A673 (cell line): ENCODE results near the gene ERFL. TPM values are rescaled to one million over a fixed set of nuclear protein-coding genes. Genes with fewer than 3 reads are reported as not detected.

Experiments used
- BruUV-seq: library from RNA; stranded (reverse); fragments of 400-500 nt; replicated peaks from 2 replicates; lab custom pipeline; 2021; lab: Mats Ljungman, UMichigan
- CTCF ChIA-PET: fragments of 300-600 bp; sonication (Branson Sonifier 250); formaldehyde crosslinking; loops from one replicate; lab custom pipeline; 2022; ENCODE audit warnings: antibody characterized with exemption; lab: Charles Lee
- POLR2A ChIA-PET: fragments of 300-600 bp; sonication (Branson Sonifier 250); formaldehyde crosslinking; loops from one replicate; lab custom pipeline; 2022; ENCODE audit warnings: antibody characterized with exemption; ENCODE audit not compliant: low non-redundant PET; lab: Charles Lee
- DNase-seq: peaks from one replicate; pipeline ENCODE4 v3.0.0-alpha.2; 2015; ENCODE audit warnings: low spot score
- H3K27ac ChIP-seq: fragments of 200-600 bp; sonication (generic); 2 replicates; pipeline ENCODE4 v1.5.1; 2016; ENCODE audit warnings: mixed run types, low read depth, mild to moderate bottlenecking, mixed read lengths, antibody characterized with exemption, low read length; ENCODE audit not compliant: poor library complexity, severe bottlenecking
- H3K27me3 ChIP-seq: fragments of 200-600 bp; sonication (generic); replicated peaks from 2 replicates; pipeline ENCODE4 v1.6.1; 2017; ENCODE audit warnings: mixed run types, low read depth, mild to moderate bottlenecking, mixed read lengths, antibody characterized with exemption, low read length; ENCODE audit not compliant: insufficient read depth, poor library complexity
- H3K36me3 ChIP-seq: fragments of 200-600 bp; sonication (generic); 2 replicates; pipeline ENCODE4 v1.6.1; 2016; ENCODE audit warnings: mixed run types, mild to moderate bottlenecking, mixed read lengths, antibody characterized with exemption, low read length; ENCODE audit not compliant: insufficient read depth, poor library complexity, severe bottlenecking
- H3K4me1 ChIP-seq: fragments of 200-600 bp; sonication (generic); 2 replicates; pipeline ENCODE4 v1.6.1; 2017; ENCODE audit warnings: mixed run types, mild to moderate bottlenecking, mixed read lengths, antibody characterized with exemption, low read length; ENCODE audit not compliant: insufficient read depth, poor library complexity, severe bottlenecking
- H3K4me3 ChIP-seq: fragments of 200-600 bp; sonication (generic); 2 replicates; pipeline ENCODE4 v1.5.1; 2016; ENCODE audit warnings: low read depth, mixed run types, mild to moderate bottlenecking, mixed read lengths, low read length; ENCODE audit not compliant: poor library complexity, severe bottlenecking
- H3K9me3 ChIP-seq: fragments of 200-600 bp; sonication (generic); 2 replicates; pipeline ENCODE4 v1.6.1; 2016; ENCODE audit warnings: mixed run types, low read depth, mild to moderate bottlenecking, mixed read lengths, antibody characterized with exemption, low read length; ENCODE audit not compliant: poor library complexity, severe bottlenecking
- CTCF ChIP-seq: fragments of 300-800, 200-600 bp; sonication (generic); conservative IDR thresholded peaks from 2 replicates; pipeline ENCODE4 v1.5.1; 2017; ENCODE audit warnings: low read depth, mild to moderate bottlenecking, antibody characterized with exemption, low read length, moderate library complexity, mixed read lengths
- EZH2 ChIP-seq: fragments of 200-600 bp; sonication (generic); IDR thresholded peaks from 2 replicates; pipeline ENCODE4 v1.6.1; 2017; ENCODE audit warnings: borderline replicate concordance, low read depth, mild to moderate bottlenecking, mixed read lengths, antibody characterized with exemption, low read length; ENCODE audit not compliant: poor library complexity, severe bottlenecking
- intact Hi-C: fragments of 100-400 bp; cut with micrococcal nuclease; formaldehyde crosslinking; loops from one replicate; pipeline ENCODE4 v1.10.0; 2022; ENCODE audit not compliant: unreplicated experiment
- total RNA-seq: library from RNA; stranded (reverse); gene quantifications from 2 replicates; pipeline ENCODE4 v1.2.3, GENCODE V29; 2021

Gene ERFL
- total RNA-seq, 1 experiment from 2014 or later: 0.95 TPM

- BruUV-seq: no TSS peak
- H3K9me3 ChIP-seq: no peaks in the 10 kb centered on the region
- intact Hi-C loops: loop anchor here (1.0 to 5.0 kb wide), 2 partner anchors 16 to 53 kb away; partner anchors contain the start of gene ARHGEF1
- no peaks in the 10 kb centered on the region for H3K27me3 ChIP-seq
- H3K27ac ChIP-seq: no peak overlapping the region
- no peak overlapping the region for H3K4me3 ChIP-seq
- ChIA-PET POLR2A (no interaction called here), CTCF (no interaction called here)
- peaks cover 66% of the 10 kb centered on the region for H3K4me1 ChIP-seq
- DNase-seq: peak; percentile 79
- TF ChIP-seq CTCF: peak; percentile 96
- no peak for TF ChIP-seq EZH2
- H3K36me3 ChIP-seq: no peaks in the 10 kb centered on the region
Observed at GRCh38 chr19:41934849-41935374, 6.7 kb upstream of the ERFL start.

GRCh38 chr19:41933693-41934426 lies 5.6 kb upstream of the ERFL start:
- POLR2A ChIA-PET: no interaction called here

GRCh38 chr19:41932720-41933332 lies 4.6 kb upstream of the ERFL start:
- Histone ChIP-seq H3K36me3 (no peaks in the 10 kb centered on the region), H3K27me3 (no peaks in the 10 kb centered on the region), H3K4me3 (no peak overlapping the region), H3K4me1 (peaks cover 76% of the 10 kb centered on the region), H3K9me3 (no peaks in the 10 kb centered on the region), H3K27ac (no peak overlapping the region)
- ChIA-PET POLR2A (no interaction called here), CTCF (no interaction called here)
- intact Hi-C loops: loop anchor here (5.0 kb wide), 1 partner anchor 51 kb away; the partner anchor contains the start of gene ARHGEF1
- no TSS peak for BruUV-seq
- DNase-seq: no peak
- TF ChIP-seq CTCF (no peak), EZH2 (no peak)

More at GRCh38 chr19:41933693-41934426, 5.6 kb upstream of the ERFL start:
- H3K4me1 ChIP-seq: peaks cover 72% of the 10 kb centered on the region
- no peaks in the 10 kb centered on the region for H3K9me3 ChIP-seq
- intact Hi-C loops: loop anchor here (5.0 kb wide), 1 partner anchor 52 kb away; the partner anchor contains the start of gene ARHGEF1
- no peaks in the 10 kb centered on the region for H3K36me3 ChIP-seq
- no peak overlapping the region for H3K4me3 ChIP-seq
- no peaks in the 10 kb centered on the region for H3K27me3 ChIP-seq
- DNase-seq: no peak
- TF ChIP-seq CTCF (no peak), EZH2 (no peak)
- no TSS peak for BruUV-seq
- CTCF ChIA-PET: no interaction called here
- H3K27ac ChIP-seq: no peak overlapping the region
